ENCODE data around the gene LASP1. TPM values are rescaled to one million over a fixed set of nuclear protein-coding genes. Genes with fewer than 3 reads are reported as not detected.
A peak's percentile ranks its signal among the peaks of the same experiment; 100 is the strongest.

LASP1 gene
- total RNA-seq, 2 donors from 2014 or later: 87.2 to 219 TPM

DNA sequence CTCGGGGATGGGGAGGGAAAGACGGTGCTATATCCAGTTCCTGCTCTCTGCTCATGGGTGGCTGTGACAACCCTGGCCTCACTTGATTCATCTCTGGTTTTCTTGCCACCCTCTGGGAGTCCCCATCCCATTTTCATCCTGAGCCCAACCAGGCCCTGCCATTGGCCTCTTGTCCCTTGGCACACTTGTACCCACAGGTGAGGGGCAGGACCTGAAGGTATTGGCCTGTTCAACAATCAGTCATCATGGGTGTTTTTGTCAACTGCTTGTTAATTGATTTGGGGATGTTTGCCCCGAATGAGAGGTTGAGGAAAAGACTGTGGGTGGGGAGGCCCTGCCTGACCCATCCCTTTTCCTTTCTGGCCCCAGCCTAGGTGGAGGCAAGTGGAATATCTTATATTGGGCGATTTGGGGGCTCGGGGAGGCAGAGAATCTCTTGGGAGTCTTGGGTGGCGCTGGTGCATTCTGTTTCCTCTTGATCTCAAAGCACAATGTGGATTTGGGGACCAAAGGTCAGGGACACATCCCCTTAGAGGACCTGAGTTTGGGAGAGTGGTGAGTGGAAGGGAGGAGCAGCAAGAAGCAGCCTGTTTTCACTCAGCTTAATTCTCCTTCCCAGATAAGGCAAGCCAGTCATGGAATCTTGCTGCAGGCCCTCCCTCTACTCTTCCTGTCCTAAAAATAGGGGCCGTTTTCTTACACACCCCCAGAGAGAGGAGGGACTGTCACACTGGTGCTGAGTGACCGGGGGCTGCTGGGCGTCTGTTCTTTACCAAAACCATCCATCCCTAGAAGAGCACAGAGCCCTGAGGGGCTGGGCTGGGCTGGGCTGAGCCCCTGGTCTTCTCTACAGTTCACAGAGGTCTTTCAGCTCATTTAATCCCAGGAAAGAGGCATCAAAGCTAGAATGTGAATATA is 50.8 kb downstream of the LASP1 start:
- TF ChIP-seq CTCF (IDR thresholded peaks at IDR 0.05): no peak
- Histone ChIP-seq H3K27me3 (replicated peaks; ENCODE audit: insufficient read depth) (no peaks in the 10 kb centered on the region), H3K4me3 (no peak overlapping the region), H3K9me3 (no peaks in the 10 kb centered on the region), H3K36me3 (peaks cover 30% of the 10 kb centered on the region), H3K27ac (peak overlapping the region; percentile 74 to 83), H3K4me1 (ENCODE audit: control insufficient read depth in 1 of 2, low read depth in 2 of 2) (peaks cover 9 to 52% of the 10 kb centered on the region in 2 donors)
- ATAC-seq (ENCODE audit: insufficient number of reproducible peaks, low FRiP score, low read depth) (no peak), DNase-seq (ENCODE audit: low spot score) (no peak)

DNA sequence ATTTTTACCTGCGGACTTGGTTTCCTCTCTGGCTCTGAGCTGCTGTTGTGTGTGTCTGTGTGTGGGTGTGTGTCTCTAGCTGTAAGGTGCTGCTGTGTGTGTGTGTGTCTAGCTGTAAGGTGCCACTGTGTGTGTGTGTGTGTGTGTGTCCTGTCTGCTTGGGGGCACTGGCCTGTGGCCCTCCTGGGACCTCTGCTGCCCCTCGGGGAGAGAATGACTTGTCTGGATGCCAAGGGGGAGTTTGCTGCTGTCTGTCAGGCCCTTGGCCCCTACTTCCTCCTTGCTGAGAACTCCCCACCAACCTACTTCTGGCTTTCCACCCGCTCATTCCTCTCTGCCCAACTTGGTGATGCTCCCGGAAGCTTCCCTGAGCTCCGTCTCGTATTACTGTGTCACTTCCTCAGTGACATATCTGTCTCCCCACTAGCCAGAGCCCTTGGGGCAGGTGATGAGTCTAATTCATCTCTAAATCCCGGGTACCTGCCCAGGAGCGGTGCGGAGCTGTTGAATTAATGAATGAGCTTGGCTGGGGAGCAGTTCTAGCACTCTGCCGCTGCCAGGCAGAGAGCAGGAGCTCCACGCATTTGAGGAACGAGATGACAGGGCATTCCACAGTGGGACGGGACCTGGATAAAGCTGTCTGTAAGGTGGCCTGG is 52.0 kb downstream of the LASP1 start:
- DNase-seq (ENCODE audit: low spot score) (no peak), ATAC-seq (ENCODE audit: insufficient number of reproducible peaks, low FRiP score, low read depth) (no peak)
- Histone ChIP-seq H3K4me3 (no peak overlapping the region), H3K36me3 (peaks cover 18% of the 10 kb centered on the region), H3K27me3 (replicated peaks; ENCODE audit: insufficient read depth) (no peaks in the 10 kb centered on the region), H3K4me1 (ENCODE audit: control insufficient read depth in 1 of 2, low read depth in 2 of 2) (peaks cover 17 to 64% of the 10 kb centered on the region in 2 donors), H3K27ac (peak overlapping the region; percentile 74 to 83), H3K9me3 (no peaks in the 10 kb centered on the region)
- no peak for TF ChIP-seq CTCF (IDR thresholded peaks at IDR 0.05)

- DNase-seq (ENCODE audit: low spot score): no peak
- peak overlapping the region; percentile 56 to 74 for H3K27ac ChIP-seq
These were observed 52.9 kb downstream of the LASP1 start for GRCh38 chr17:38922538-38923297.

GRCh38 chr17:38925263-38925995 is 55.6 kb downstream of the LASP1 start, which contains the start of gene LASP1NB:
TSS of gene LASP1NB (plus strand) at chr17:38925614.
- Histone ChIP-seq H3K4me3 (peak within 1 kb of the TSS; percentile 32), H3K27me3 (replicated peaks; ENCODE audit: insufficient read depth) (no peaks in the 10 kb centered on the region), H3K4me1 (ENCODE audit: control insufficient read depth in 1 of 2, low read depth in 2 of 2) (peaks cover 16 to 50% of the 10 kb centered on the region in 2 donors), H3K9me3 (no peaks in the 10 kb centered on the region), H3K36me3 (no peaks in the 10 kb centered on the region), H3K27ac (peak within 1 kb of the TSS; percentile 47 to 57)
- TF ChIP-seq CTCF (IDR thresholded peaks at IDR 0.05): no peak
- ATAC-seq (ENCODE audit: insufficient number of reproducible peaks, low FRiP score, low read depth): no peak
- no peak for DNase-seq (ENCODE audit: low spot score)

More at GRCh38 chr17:38922538-38923297, 52.9 kb downstream of the LASP1 start:
- Histone ChIP-seq H3K9me3 (no peaks in the 10 kb centered on the region), H3K36me3 (peaks cover 16% of the 10 kb centered on the region), H3K27me3 (replicated peaks; ENCODE audit: insufficient read depth) (no peaks in the 10 kb centered on the region), H3K4me3 (no peak overlapping the region), H3K4me1 (ENCODE audit: control insufficient read depth in 1 of 2, low read depth in 2 of 2) (peaks cover 17 to 64% of the 10 kb centered on the region in 2 donors)
- no peak for ATAC-seq (ENCODE audit: insufficient number of reproducible peaks, low FRiP score, low read depth)
- no peak for TF ChIP-seq CTCF (IDR thresholded peaks at IDR 0.05)
